ENCODE measurements around the gene PBX4. TPM values are rescaled to one million over a fixed set of nuclear protein-coding genes. Genes with fewer than 3 reads are reported as not detected.

The PBX4 gene
- total and polyA plus RNA-seq, 10 of the 15 experiments (the other 5 are each of a cell fraction or from before 2014, with no cell fraction given) = 0.18 to 17.3 (median 4.2) TPM

DNA sequence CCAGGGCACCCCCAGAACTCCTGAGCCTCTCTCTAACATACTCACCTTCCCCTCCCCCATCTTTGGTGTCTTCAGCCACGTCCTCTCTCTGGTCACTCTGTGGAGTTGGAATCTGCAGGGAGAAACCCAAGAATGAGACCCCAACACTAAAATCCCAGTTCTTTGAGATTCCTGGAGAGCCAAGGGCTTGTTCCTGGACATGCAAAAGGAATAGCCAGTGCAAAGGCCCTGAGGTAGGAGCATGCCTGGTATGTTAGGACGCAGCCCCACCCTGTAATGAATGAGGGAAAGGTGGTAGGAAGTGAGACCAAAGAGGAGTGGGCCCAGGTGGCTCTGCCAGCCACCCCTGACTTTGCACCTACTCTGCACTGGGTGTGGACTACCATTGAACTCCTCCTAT, 11.9 kb upstream of the PBX4 start (continued):
- TF ChIP-seq, protein P1, sequence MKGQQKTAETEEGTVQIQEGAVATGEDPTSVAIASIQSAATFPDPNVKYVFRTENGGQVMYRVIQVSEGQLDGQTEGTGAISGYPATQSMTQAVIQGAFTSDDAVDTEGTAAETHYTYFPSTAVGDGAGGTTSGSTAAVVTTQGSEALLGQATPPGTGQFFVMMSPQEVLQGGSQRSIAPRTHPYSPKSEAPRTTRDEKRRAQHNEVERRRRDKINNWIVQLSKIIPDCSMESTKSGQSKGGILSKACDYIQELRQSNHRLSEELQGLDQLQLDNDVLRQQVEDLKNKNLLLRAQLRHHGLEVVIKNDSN (IDR thresholded peaks at IDR 0.05; ENCODE audit: borderline replicate concordance, extremely low read length, insufficient read depth, low read depth, low read length) = no peak
- TF ChIP-seq BACH1 (IDR thresholded peaks at IDR 0.05; ENCODE audit: borderline replicate concordance) = no peak
- no peak for TF ChIP-seq POU2F2 (IDR thresholded peaks at IDR 0.05; ENCODE audit: borderline replicate concordance, low read depth, low read length)
- no peak for TF ChIP-seq KDM1A (IDR thresholded peaks at IDR 0.05; ENCODE audit: borderline replicate concordance)
- no peak for TF ChIP-seq NR2C1 (IDR thresholded peaks at IDR 0.05)
- no peak for TF ChIP-seq JUNB (IDR thresholded peaks at IDR 0.05)

DNA sequence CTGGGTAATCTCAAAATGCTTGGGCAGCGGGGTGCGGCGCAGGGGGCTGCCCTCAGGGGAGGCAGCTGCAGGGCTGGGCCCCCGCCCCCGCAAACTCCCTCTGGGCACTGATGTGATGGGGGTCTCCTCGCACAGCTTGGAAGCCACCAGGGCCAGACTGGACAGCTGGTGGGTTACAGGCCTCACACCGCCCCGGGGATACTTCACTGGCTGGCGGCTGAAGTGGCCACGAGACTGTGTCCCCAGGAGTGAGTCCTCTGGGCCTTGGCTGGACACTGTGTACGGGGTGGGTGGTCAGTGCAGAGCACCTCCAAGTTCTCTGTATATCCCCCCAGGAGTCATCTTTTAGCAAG, 11.6 kb upstream of the PBX4 start:
- no peak overlapping the region for H3K27ac ChIP-seq (ENCODE audit: control insufficient read depth, insufficient read depth)
- RAD21 ChIA-PET (ENCODE audit: unreplicated experiment) = no interaction called here
- BruUV-seq (replicated peaks) = no TSS peak
- no peak overlapping the region for H2AFZ ChIP-seq (ENCODE audit: control insufficient read depth, low read depth, low read length)
- no peak overlapping the region for H3K4me3 ChIP-seq
- SMC1A ChIA-PET (ENCODE audit: uncharacterized antibody, unreplicated experiment) = no interaction called here
- peaks cover 11 to 22% of the 10 kb centered on the region in 2 experiments for H3K36me3 ChIP-seq (ENCODE audit: control insufficient read depth in 2 of 2, insufficient read depth in 2 of 2, low read length in 1 of 2)
- no peaks in the 10 kb centered on the region for H3K79me2 ChIP-seq (ENCODE audit: control insufficient read depth, insufficient read depth, low read length)
- CTCF ChIA-PET = no interaction called here
- H3K9me3 ChIP-seq (replicated peaks; ENCODE audit: control insufficient read depth, insufficient read depth, low read length) = no peaks in the 10 kb centered on the region
- intact Hi-C loops (cut with micrococcal nuclease; ENCODE audit: unreplicated experiment) = no loop called here
- no peak for ATAC-seq
- no peaks in the 10 kb centered on the region for H3K27me3 ChIP-seq (replicated peaks in 1 of 2; ENCODE audit: control insufficient read depth in 2 of 2, insufficient read depth in 2 of 2, low read length in 1 of 2)
- no peaks in the 10 kb centered on the region for H4K20me1 ChIP-seq (ENCODE audit: control insufficient read depth, insufficient read depth)
- no peak for DNase-seq (ENCODE audit: low read depth, low spot score)
- FAIRE-seq = no peak
- 89% methylated on average over 11 of the region's 11 CpGs for WGBS (ENCODE audit: insufficient coverage, insufficient replicate concordance, low lambda C conversion rate, missing lambda C conversion rate)
- no peak overlapping the region for H3K4me2 ChIP-seq (ENCODE audit: control insufficient read depth, insufficient read depth)
- H3K9ac ChIP-seq (ENCODE audit: control insufficient read depth, insufficient read depth, low read length) = no peak overlapping the region
- in situ Hi-C loops (cut with MboI) = no loop called here
- POLR2A ChIA-PET = no interaction called here
- 0 out of 2 replicates have a peak, but pooled peaks cover 5% of the 10 kb centered on the region for H3K4me1 ChIP-seq (ENCODE audit: control insufficient read depth, insufficient read depth, low read length)
- TF ChIP-seq, protein P2, sequence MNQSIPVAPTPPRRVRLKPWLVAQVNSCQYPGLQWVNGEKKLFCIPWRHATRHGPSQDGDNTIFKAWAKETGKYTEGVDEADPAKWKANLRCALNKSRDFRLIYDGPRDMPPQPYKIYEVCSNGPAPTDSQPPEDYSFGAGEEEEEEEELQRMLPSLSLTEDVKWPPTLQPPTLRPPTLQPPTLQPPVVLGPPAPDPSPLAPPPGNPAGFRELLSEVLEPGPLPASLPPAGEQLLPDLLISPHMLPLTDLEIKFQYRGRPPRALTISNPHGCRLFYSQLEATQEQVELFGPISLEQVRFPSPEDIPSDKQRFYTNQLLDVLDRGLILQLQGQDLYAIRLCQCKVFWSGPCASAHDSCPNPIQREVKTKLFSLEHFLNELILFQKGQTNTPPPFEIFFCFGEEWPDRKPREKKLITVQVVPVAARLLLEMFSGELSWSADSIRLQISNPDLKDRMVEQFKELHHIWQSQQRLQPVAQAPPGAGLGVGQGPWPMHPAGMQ (IDR thresholded peaks at IDR 0.05; ENCODE audit: borderline replicate concordance) = no peak
- TF ChIP-seq EED (IDR thresholded peaks at IDR 0.05; ENCODE audit: low read depth) = no peak
- no peak for TF ChIP-seq IKZF1 (conservative IDR thresholded peaks at IDR 0.05)
- no peak for TF ChIP-seq NR2F1 (conservative IDR thresholded peaks at IDR 0.05)
- TF ChIP-seq PAX5 (IDR thresholded peaks at IDR 0.05; ENCODE audit: borderline replicate concordance, low read depth, low read length) = no peak
- TF ChIP-seq FOXM1 (IDR thresholded peaks at IDR 0.05; ENCODE audit: low read depth, low read length) = no peak
- TF ChIP-seq SMAD5 (IDR thresholded peaks at IDR 0.05; ENCODE audit: low read depth) = no peak
- TF ChIP-seq, protein P3, sequence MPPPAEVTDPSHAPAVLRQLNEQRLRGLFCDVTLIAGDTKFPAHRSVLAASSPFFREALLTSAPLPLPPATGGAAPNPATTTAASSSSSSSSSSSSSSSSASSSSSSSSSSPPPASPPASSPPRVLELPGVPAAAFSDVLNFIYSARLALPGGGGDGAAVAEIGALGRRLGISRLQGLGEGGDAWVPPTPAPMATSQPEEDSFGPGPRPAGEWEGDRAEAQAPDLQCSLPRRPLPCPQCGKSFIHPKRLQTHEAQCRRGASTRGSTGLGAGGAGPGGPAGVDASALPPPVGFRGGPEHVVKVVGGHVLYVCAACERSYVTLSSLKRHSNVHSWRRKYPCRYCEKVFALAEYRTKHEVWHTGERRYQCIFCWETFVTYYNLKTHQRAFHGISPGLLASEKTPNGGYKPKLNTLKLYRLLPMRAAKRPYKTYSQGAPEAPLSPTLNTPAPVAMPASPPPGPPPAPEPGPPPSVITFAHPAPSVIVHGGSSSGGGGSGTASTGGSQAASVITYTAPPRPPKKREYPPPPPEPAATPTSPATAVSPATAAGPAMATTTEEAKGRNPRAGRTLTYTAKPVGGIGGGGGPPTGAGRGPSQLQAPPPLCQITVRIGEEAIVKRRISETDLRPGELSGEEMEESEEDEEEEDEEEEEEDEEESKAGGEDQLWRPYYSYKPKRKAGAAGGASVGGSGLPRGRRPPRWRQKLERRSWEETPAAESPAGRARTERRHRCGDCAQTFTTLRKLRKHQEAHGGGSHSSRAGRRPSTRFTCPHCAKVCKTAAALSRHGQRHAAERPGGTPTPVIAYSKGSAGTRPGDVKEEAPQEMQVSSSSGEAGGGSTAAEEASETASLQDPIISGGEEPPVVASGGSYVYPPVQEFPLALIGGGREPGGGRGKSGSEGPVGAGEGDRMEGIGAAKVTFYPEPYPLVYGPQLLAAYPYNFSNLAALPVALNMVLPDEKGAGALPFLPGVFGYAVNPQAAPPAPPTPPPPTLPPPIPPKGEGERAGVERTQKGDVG (CRISPR knock-in tag; IDR thresholded peaks at IDR 0.05) = no peak
- TF ChIP-seq MEF2B (IDR thresholded peaks at IDR 0.05; ENCODE audit: partially characterized antibody, poor library complexity, severe bottlenecking) = no peak
- TF ChIP-seq FOS (IDR thresholded peaks at IDR 0.05; ENCODE audit: borderline replicate concordance, extremely low read depth, insufficient read length) = no peak
- TF ChIP-seq, protein P4, sequence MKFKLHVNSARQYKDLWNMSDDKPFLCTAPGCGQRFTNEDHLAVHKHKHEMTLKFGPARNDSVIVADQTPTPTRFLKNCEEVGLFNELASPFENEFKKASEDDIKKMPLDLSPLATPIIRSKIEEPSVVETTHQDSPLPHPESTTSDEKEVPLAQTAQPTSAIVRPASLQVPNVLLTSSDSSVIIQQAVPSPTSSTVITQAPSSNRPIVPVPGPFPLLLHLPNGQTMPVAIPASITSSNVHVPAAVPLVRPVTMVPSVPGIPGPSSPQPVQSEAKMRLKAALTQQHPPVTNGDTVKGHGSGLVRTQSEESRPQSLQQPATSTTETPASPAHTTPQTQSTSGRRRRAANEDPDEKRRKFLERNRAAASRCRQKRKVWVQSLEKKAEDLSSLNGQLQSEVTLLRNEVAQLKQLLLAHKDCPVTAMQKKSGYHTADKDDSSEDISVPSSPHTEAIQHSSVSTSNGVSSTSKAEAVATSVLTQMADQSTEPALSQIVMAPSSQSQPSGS (IDR thresholded peaks at IDR 0.05; ENCODE audit: low read length) = no peak
- TF ChIP-seq ZZZ3 (IDR thresholded peaks at IDR 0.05; ENCODE audit: control insufficient read depth, insufficient read length, low read depth) = no peak
